ENCODE results near the gene THRSP. TPM values are rescaled to one million over a fixed set of nuclear protein-coding genes. Genes with fewer than 3 reads are reported as not detected.
"Not testable (repeated sequence)": the region's sequence is repeated elsewhere in the genome, so short reads cannot be mapped to it uniquely, and the experiment has no call there.

THRSP gene
- total RNA-seq, 1 donor from 2014 or later = not detected

GRCh38 chr11:78022397-78023396 is 41.0 kb upstream of the THRSP start, which contains the start of gene KCTD14:
KCTD14 (minus strand) TSS chr11:78023276; CDS start chr11:78023249, 27 bp downstream.
- H3K27me3 Mint-ChIP-seq = peaks cover 9% of the 10 kb centered on the region
- H3K4me3 Mint-ChIP-seq = peak within 1 kb of the TSS; percentile 89
- peak within 1 kb of the TSS; percentile 79 for H3K27ac Mint-ChIP-seq
- DNase-seq (ENCODE audit: extremely low spot score, unreplicated experiment) = no peak
- H3K9me3 Mint-ChIP-seq = no peaks in the 10 kb centered on the region
- H3K36me3 Mint-ChIP-seq = no peaks in the 10 kb centered on the region
- peaks cover 28% of the 10 kb centered on the region for H3K4me1 Mint-ChIP-seq (ENCODE audit: unreplicated experiment)
- no peak for TF ChIP-seq CTCF (conservative IDR thresholded peaks at IDR 0.05)

- TF ChIP-seq CTCF (conservative IDR thresholded peaks at IDR 0.05) = peak; percentile 48
- H3K4me3 Mint-ChIP-seq = peak overlapping the region; percentile 89
- peaks cover 30% of the 10 kb centered on the region for H3K4me1 Mint-ChIP-seq (ENCODE audit: unreplicated experiment)
- H3K27ac Mint-ChIP-seq = no peak overlapping the region
- peaks cover 9% of the 10 kb centered on the region for H3K27me3 Mint-ChIP-seq
- no peaks in the 10 kb centered on the region for H3K36me3 Mint-ChIP-seq
- no peak for DNase-seq (ENCODE audit: extremely low spot score, unreplicated experiment)
- no peaks in the 10 kb centered on the region for H3K9me3 Mint-ChIP-seq
Measured at GRCh38 chr11:78023426-78023825, 40.2 kb upstream of the THRSP start.

- Mint-ChIP-seq H3K27me3 (peaks cover 9% of the 10 kb centered on the region), H3K4me1 (ENCODE audit: unreplicated experiment) (peaks cover 27% of the 10 kb centered on the region), H3K9me3 (no peaks in the 10 kb centered on the region), H3K4me3 (no peak overlapping the region), H3K36me3 (no peaks in the 10 kb centered on the region), H3K27ac (no peak overlapping the region)
- TF ChIP-seq CTCF (conservative IDR thresholded peaks at IDR 0.05) = no peak
- no peak for DNase-seq (ENCODE audit: extremely low spot score, unreplicated experiment)
Measured at GRCh38 chr11:78025378-78025777, 38.3 kb upstream of the THRSP start.

GRCh38 chr11:78027759-78028158 is 35.9 kb upstream of the THRSP start:
- TF ChIP-seq CTCF (conservative IDR thresholded peaks at IDR 0.05) = no peak
- Mint-ChIP-seq H3K27ac (no peak overlapping the region), H3K9me3 (no peaks in the 10 kb centered on the region), H3K4me1 (ENCODE audit: unreplicated experiment) (peaks cover 17% of the 10 kb centered on the region), H3K27me3 (peaks cover 2% of the 10 kb centered on the region), H3K4me3 (no peak overlapping the region), H3K36me3 (no peaks in the 10 kb centered on the region)
- no peak for DNase-seq (ENCODE audit: extremely low spot score, unreplicated experiment)

GRCh38 chr11:78028423-78028822 is 35.2 kb upstream of the THRSP start:
- H3K4me3 Mint-ChIP-seq; H3K27me3 Mint-ChIP-seq; DNase-seq (ENCODE audit: extremely low spot score, unreplicated experiment); H3K36me3 Mint-ChIP-seq; H3K9me3 Mint-ChIP-seq: not testable (repeated sequence)
- Mint-ChIP-seq H3K27ac (peak overlapping the region; percentile 76), H3K4me1 (ENCODE audit: unreplicated experiment) (peaks cover 15% of the 10 kb centered on the region)

Measured in type B pancreatic cell (in vitro differentiated cells).